Ishikawa (cell line): Measurements from ENCODE around the gene RXRA.

ENCODE experiments used
- CEBPB ChIP-seq: IDR thresholded peaks from 2 replicates; pipeline ENCODE4 v1.6.1; 2012
- CREB1 ChIP-seq: IDR thresholded peaks from 2 replicates; pipeline ENCODE4 v1.6.1; 2012; ENCODE audit warnings: low read depth
- EGR1 ChIP-seq: IDR thresholded peaks from 2 replicates; pipeline ENCODE4 v1.6.1; 2012
- EP300 ChIP-seq: IDR thresholded peaks from 2 replicates; pipeline ENCODE4 v1.6.1; 2012; ENCODE audit warnings: borderline replicate concordance
- FOXM1 ChIP-seq: IDR thresholded peaks from 2 replicates; pipeline ENCODE4 v1.6.1; 2012; ENCODE audit warnings: low read depth, borderline replicate concordance
- NFIC ChIP-seq: IDR thresholded peaks from 2 replicates; pipeline ENCODE4 v1.6.1; 2012
- RAD21 ChIP-seq: IDR thresholded peaks from 2 replicates; pipeline ENCODE4 v1.6.1; 2012; ENCODE audit warnings: low read depth
- TAF1 ChIP-seq: IDR thresholded peaks from 2 replicates; pipeline ENCODE4 v1.6.1; 2012; ENCODE audit warnings: low read depth, mild to moderate bottlenecking
- TCF12 ChIP-seq: IDR thresholded peaks from 2 replicates; pipeline ENCODE4 v1.6.1; 2012; ENCODE audit warnings: low read depth
- TEAD4 ChIP-seq: IDR thresholded peaks from 2 replicates; pipeline ENCODE4 v1.6.1; 2012
- YY1 ChIP-seq: IDR thresholded peaks from 2 replicates; pipeline ENCODE4 v1.6.1; 2012; ENCODE audit warnings: low read depth
- ZBTB7A ChIP-seq: IDR thresholded peaks from 2 replicates; pipeline ENCODE4 v1.6.1; 2012; ENCODE audit warnings: low read depth
- TF ChIP-seq, protein P1 (sequence below): IDR thresholded peaks from 2 replicates; pipeline ENCODE4 v1.6.1; 2012
- TF ChIP-seq, protein P2 (sequence below): IDR thresholded peaks from 2 replicates; pipeline ENCODE4 v1.6.1; 2012
- TF ChIP-seq, protein P3 (sequence below): IDR thresholded peaks from 2 replicates; pipeline ENCODE4 v1.6.1; 2012; ENCODE audit warnings: low read depth, mild to moderate bottlenecking

Gene RXRA

DNA sequence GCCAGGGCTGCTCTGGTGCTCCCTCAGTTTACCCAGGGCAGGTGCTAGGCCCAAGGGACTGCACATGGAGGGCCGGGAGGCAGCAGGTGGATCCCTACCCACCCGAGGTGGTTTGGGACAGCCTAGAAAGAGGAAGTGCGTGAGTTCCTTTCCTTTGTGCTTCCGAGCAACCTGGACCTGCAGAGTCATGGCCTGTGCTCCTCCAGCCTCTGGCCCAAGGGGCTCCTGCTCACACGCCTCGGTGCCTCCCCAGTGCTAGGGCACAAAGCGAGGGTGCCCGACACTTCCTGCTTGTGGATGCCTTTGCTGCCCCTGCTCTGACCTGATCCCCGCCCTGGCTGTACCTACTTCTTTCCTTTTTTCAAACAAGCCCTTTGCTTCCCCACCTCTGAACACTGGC is 79.3 kb downstream of the RXRA start:
- TF ChIP-seq, protein P1, sequence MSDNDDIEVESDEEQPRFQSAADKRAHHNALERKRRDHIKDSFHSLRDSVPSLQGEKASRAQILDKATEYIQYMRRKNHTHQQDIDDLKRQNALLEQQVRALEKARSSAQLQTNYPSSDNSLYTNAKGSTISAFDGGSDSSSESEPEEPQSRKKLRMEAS, result no peak
- no peak for TF ChIP-seq EP300
- no peak for TF ChIP-seq FOXM1
- TF ChIP-seq CEBPB, result no peak
- TF ChIP-seq EGR1, result no peak
- TF ChIP-seq NFIC, result no peak
- TF ChIP-seq CREB1, result no peak
- no peak for TF ChIP-seq TAF1
- TF ChIP-seq, protein P2, sequence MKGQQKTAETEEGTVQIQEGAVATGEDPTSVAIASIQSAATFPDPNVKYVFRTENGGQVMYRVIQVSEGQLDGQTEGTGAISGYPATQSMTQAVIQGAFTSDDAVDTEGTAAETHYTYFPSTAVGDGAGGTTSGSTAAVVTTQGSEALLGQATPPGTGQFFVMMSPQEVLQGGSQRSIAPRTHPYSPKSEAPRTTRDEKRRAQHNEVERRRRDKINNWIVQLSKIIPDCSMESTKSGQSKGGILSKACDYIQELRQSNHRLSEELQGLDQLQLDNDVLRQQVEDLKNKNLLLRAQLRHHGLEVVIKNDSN, result no peak
- TF ChIP-seq TCF12, result no peak
- no peak for TF ChIP-seq RAD21
- TF ChIP-seq, protein P3, sequence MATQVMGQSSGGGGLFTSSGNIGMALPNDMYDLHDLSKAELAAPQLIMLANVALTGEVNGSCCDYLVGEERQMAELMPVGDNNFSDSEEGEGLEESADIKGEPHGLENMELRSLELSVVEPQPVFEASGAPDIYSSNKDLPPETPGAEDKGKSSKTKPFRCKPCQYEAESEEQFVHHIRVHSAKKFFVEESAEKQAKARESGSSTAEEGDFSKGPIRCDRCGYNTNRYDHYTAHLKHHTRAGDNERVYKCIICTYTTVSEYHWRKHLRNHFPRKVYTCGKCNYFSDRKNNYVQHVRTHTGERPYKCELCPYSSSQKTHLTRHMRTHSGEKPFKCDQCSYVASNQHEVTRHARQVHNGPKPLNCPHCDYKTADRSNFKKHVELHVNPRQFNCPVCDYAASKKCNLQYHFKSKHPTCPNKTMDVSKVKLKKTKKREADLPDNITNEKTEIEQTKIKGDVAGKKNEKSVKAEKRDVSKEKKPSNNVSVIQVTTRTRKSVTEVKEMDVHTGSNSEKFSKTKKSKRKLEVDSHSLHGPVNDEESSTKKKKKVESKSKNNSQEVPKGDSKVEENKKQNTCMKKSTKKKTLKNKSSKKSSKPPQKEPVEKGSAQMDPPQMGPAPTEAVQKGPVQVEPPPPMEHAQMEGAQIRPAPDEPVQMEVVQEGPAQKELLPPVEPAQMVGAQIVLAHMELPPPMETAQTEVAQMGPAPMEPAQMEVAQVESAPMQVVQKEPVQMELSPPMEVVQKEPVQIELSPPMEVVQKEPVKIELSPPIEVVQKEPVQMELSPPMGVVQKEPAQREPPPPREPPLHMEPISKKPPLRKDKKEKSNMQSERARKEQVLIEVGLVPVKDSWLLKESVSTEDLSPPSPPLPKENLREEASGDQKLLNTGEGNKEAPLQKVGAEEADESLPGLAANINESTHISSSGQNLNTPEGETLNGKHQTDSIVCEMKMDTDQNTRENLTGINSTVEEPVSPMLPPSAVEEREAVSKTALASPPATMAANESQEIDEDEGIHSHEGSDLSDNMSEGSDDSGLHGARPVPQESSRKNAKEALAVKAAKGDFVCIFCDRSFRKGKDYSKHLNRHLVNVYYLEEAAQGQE, result no peak
- no peak for TF ChIP-seq YY1

DNA sequence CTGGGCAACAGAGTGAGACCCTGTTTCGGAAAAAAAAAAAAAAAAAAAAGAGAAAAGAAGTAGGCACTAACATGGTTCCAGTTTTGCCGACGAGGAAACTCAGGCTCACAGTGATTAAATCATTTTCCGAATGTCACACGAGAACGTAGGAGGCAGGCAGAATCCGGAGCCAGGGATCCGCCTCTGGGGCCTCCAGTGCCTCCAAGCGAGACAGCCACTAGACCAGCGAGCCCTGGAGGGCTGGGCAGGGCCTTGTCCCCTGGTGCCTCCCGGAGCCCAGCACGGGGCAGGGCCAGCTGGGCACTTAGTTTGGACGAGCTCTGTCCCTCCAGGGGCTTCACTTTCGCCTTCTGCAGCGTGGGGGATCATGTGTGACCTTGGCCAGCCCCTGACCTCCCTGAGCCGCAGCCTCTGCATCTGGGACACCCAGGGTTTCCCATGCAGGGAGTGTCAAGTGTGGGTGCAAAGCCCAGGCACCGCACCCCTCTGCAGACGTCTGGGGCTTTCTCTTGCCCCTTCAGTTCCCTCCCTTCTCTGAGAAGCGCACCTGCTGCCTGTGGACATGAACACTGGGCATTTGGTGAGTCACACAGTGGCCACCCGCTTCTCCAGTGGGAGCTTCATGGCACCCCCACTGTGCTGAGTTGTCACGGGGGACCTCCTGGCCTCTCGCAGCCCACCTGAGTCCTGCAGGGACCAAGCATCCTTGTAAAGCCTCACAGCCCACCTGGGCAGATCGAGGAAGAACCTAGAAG is 80.3 kb downstream of the RXRA start:
- TF ChIP-seq NFIC (peak; percentile 32; the same call in 1 of the 2 replicates), RAD21 (peak; percentile 3; the same call in 1 of the 2 replicates), CREB1 (no peak)

DNA sequence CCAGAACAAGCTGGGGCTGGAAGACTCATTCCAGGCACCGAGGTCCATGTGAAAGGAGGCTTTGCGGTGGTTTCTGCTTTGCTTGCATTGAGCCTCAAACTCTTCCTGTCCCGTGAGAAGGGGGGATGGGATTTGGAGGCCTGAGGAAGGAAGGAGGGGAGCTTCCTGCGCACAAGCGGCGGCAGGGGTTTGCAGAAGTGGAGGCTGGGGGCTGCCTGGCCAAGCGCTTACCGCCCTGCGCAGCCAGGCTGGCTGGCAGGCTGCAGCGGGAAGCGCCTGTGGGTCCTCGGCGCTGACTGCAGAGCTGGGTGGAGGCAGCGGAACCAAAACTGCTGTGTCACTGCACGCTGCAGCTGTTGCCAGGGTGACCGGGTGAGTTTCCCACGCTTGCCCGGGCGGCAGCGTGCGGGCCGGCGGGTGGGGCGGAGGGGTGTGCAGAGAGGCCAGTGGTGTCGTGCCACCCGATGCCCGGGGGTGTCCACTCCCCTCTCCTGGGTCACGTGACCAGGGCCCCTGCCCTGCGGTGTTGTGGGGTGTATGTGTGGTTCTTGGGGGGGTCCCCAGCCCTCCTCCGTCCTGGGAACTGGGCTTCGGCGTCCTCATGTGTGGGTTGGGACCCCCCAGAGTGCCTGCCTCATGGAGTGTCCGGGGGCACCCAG is 81.0 kb downstream of the RXRA start:
- 0 out of 2 replicates have a peak, but pooled peaks have one; percentile 39 for TF ChIP-seq FOXM1
- peak; percentile 73 for TF ChIP-seq TCF12
- peak; percentile 50; the same call in 1 of the 2 replicates for TF ChIP-seq EGR1
- peak; percentile 55; the same call in 1 of the 2 replicates for TF ChIP-seq YY1
- peak; percentile 82; the same call in 1 of the 2 replicates for TF ChIP-seq ZBTB7A
- TF ChIP-seq RAD21, result peak; percentile 3; the same call in 1 of the 2 replicates
- TF ChIP-seq, protein P1, result peak; percentile 97
- no peak for TF ChIP-seq CREB1
- TF ChIP-seq, protein P2, result peak; percentile 88
- TF ChIP-seq NFIC, result peak; percentile 66
- no peak for TF ChIP-seq TEAD4
- no peak for TF ChIP-seq CEBPB
- TF ChIP-seq EP300, result peak; percentile 71; the same call in 1 of the 2 replicates
- TF ChIP-seq TAF1, result 0 out of 2 replicates have a peak, but pooled peaks have one; percentile 41
- TF ChIP-seq, protein P3, result no peak

DNA sequence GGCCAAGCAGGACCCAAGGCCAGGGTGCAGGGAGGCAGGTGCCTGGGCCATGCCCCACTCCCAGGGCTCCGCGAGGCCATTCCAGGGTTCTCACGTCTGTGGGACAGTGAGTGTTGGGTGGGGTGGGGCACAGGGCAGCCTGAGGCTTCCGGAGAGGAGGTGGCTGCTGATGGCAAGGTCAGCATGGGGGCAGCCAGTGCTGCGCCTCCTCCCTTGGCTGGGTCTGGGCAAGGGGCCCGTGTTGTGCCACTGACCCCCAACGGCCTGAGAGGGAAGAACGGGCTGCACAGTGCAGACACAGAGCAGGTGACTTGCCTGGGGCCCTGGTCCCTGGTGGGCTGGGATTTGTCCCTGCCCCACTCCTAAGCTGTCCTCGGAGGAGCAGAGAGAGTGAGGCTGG is 82.1 kb downstream of the RXRA start:
- TF ChIP-seq RAD21, result no peak
- no peak for TF ChIP-seq TAF1

DNA sequence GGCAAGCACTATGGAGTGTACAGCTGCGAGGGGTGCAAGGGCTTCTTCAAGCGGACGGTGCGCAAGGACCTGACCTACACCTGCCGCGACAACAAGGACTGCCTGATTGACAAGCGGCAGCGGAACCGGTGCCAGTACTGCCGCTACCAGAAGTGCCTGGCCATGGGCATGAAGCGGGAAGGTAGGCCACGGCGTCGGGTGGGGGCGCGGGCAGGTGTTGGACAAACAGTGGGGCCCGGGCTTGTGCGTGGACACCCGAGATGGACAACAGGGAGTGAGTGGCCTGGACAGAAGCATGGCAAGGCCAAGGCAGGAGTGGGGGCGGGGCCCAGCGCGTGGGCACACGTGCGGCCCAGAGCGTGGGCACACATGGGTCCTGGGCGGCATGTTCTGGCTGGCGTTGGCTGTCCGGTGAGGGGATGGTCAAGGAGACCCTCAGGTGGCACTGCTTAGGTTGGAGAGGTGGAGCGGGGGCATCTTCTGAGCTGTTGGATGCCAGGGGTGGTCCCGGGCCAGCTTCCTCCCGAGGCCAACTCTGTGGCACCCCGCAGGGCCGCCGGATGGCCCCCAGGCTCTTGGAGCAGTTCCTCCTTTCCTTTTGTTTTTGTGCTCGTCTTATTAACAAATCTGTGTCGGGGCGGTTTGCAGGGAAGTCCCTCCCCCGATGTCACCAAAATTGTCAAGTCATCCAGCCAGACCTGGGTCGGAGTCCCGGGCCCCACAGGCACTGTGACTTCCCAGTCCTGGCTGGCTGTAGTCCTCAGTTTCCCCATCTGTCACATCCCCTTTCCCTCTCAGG is 82.9 kb downstream of the RXRA start:
- no peak for TF ChIP-seq EP300
- TF ChIP-seq, protein P3, result no peak
- TF ChIP-seq, protein P1, result no peak
- no peak for TF ChIP-seq CEBPB
- TF ChIP-seq ZBTB7A, result no peak
- no peak for TF ChIP-seq TAF1
- TF ChIP-seq EGR1, result no peak
- no peak for TF ChIP-seq FOXM1
